Stimulated activated naive CD8-positive, alpha-beta T cell treated with anti-CD3 and anti-CD28 coated beads, Interleukin-15, Interleukin-2, amounts not matched to agents 100 ng/mL and 50 ng/mL, for 24 hours (primary cell): Measurements from ENCODE around the gene LOXL3.

Experiments
- H3K27ac Mint-ChIP-seq: one replicate; pipeline ENCODE4 v1.8.0; 2021; ENCODE audit warnings: mild to moderate bottlenecking, mixed read lengths
- H3K27me3 Mint-ChIP-seq: one replicate; pipeline ENCODE4 v1.8.0; 2021; ENCODE audit warnings: mixed read lengths
- H3K36me3 Mint-ChIP-seq: one replicate; pipeline ENCODE4 v1.8.0; 2021; ENCODE audit warnings: low read depth, mixed read lengths
- H3K4me1 Mint-ChIP-seq: one replicate; pipeline ENCODE4 v1.8.0; 2021; ENCODE audit warnings: low read depth, mixed read lengths
- H3K4me3 Mint-ChIP-seq: one replicate; pipeline ENCODE4 v1.8.0; 2021; ENCODE audit warnings: mild to moderate bottlenecking, mixed read lengths
- H3K9me3 Mint-ChIP-seq: one replicate; pipeline ENCODE4 v1.8.0; 2021; ENCODE audit warnings: mixed read lengths

The LOXL3 gene

DNA sequence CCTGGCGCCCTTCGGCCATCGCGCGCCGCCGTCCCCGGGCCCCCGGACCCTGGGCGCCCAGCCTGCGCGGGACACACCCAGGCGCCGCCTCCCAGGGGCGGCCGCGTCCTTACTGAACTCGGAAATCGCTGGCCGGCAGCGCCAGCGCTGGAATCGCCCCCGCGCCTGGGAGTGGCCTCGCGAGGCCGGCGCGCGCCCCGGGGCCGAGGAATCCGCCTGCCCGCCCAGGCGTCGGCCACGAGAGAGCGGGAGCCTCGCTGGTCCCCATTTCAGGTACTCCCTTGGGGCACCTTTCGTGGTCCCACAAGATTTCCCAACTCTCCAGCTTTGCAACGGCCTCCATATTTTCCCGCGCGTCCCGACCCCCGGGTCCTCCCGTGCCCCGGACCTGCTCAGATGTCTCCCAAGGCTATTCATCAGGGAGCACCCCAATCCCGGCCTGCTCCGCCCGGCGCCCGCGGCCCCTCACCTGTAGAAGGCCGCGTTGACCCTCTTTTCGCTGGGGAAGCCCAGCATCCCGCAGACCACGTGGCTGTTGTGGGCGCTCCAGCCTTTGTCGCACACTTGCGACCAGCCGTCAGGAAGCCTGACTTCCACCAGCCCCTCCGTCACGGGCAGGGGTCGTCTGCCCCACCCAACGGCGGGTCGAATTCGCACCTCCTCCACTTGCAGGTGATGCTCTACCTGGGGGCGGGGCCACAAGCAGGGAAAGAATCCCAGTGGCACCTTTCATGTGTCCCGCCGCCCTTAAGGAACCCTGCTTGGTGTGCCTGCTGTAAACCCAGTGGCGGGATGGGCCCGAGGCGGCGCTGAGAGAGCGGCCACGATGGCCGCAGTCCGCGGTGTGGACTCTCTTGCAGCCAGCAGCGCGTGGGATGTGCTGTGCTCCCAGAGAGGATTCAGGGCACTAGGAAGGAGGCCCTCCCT is 4.6 kb downstream of the LOXL3 start:
- Mint-ChIP-seq H3K27me3 (peaks cover 53% of the 10 kb centered on the region), H3K36me3 (no peaks in the 10 kb centered on the region), H3K27ac (peak overlapping the region; percentile 38), H3K9me3 (no peaks in the 10 kb centered on the region), H3K4me1 (peaks cover 14% of the 10 kb centered on the region), H3K4me3 (peak overlapping the region; percentile 67)

DNA sequence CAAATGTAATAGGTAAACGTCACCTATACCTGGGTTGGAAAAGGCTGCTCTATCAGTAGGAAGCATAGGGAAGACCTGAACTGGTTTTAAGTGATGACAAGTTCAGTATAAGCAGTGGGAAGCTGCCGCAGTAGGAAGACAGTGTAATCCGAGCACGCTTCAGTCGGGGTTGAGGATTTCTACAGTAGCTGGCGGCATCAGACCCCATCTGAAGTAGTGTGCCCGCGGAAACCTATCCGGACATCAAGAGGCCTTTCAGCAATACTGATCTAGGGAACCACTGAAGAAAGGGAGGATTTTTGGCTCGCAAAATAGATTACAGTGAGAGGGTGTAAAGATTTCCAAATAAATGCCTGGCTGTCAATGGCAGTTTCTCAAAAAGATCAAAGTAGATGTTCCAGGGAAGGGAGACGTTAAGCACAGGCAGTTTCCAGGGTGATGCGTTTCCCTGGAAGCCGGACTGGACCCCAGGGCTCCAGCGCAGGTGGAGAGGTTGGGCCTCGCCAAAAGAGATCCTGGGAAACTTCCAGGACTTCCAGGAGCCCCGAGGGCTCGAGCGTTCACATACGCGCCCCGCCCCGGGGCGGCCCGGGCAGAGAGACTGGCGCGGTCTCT is 5.3 kb downstream of the LOXL3 start:
- Mint-ChIP-seq H3K9me3 (no peaks in the 10 kb centered on the region), H3K27me3 (peaks cover 53% of the 10 kb centered on the region), H3K27ac (no peak overlapping the region), H3K4me3 (peak overlapping the region; percentile 79), H3K36me3 (no peaks in the 10 kb centered on the region), H3K4me1 (peaks cover 10% of the 10 kb centered on the region)

DNA sequence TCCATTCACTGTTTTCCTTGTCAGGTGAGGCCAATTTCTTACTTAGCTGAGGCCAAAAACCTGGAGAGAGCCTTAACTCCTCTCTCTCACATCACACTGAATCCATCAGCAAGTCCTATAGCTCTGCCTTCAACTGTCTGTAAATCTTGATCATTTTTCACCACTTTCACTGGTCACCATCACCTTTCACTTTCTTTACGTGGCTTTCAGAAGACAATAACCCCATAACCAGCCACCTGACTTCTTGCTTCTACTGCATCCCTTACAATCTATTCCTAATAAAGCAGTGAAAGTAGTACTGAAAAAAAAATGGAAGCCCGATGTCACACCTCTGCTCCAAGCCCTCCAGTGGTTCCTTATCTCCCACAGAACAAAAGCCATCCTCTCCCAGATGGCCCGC is 7.7 kb downstream of the LOXL3 start:
- peaks cover 10% of the 10 kb centered on the region for H3K4me1 Mint-ChIP-seq
- no peaks in the 10 kb centered on the region for H3K36me3 Mint-ChIP-seq
- H3K4me3 Mint-ChIP-seq, result no peak overlapping the region
- peaks cover 56% of the 10 kb centered on the region for H3K27me3 Mint-ChIP-seq
- H3K9me3 Mint-ChIP-seq, result no peaks in the 10 kb centered on the region
- H3K27ac Mint-ChIP-seq, result no peak overlapping the region

- no peaks in the 10 kb centered on the region for H3K36me3 Mint-ChIP-seq
- H3K4me1 Mint-ChIP-seq, result peaks cover 10% of the 10 kb centered on the region
- no peak overlapping the region for H3K27ac Mint-ChIP-seq
- no peak overlapping the region for H3K4me3 Mint-ChIP-seq
- no peaks in the 10 kb centered on the region for H3K9me3 Mint-ChIP-seq
- peaks cover 42% of the 10 kb centered on the region for H3K27me3 Mint-ChIP-seq
Observed at GRCh38 chr2:74544634-74545033, 9.1 kb downstream of the LOXL3 start.

GRCh38 chr2:74542978-74543377 is 10.8 kb downstream of the LOXL3 start:
- no peak overlapping the region for H3K4me3 Mint-ChIP-seq
- no peak overlapping the region for H3K27ac Mint-ChIP-seq
- no peaks in the 10 kb centered on the region for H3K9me3 Mint-ChIP-seq
- H3K27me3 Mint-ChIP-seq, result peaks cover 35% of the 10 kb centered on the region
- H3K36me3 Mint-ChIP-seq, result no peaks in the 10 kb centered on the region
- H3K4me1 Mint-ChIP-seq, result peaks cover 9% of the 10 kb centered on the region

DNA sequence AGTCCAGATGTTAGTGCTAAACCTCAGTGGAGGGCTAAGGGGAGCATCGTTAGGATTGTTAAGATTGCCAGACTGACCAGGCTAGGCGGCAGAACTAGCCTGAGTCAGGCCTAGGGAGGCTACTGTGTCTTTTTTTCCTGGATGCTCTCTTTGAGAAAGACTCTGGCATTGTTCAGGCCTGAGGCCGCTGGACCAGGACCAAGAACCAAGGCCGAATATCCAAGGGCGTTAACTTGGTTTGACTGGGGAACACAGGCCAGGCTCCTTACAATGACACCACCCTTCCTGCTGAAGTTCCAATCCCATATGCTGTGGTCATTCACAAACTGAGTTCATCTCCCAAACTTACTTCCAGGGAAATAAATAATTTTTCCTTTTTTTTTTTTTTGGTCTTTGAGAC is 13.5 kb downstream of the LOXL3 start:
- H3K4me3 Mint-ChIP-seq, result no peak overlapping the region
- H3K4me1 Mint-ChIP-seq, result peaks cover 8% of the 10 kb centered on the region
- no peak overlapping the region for H3K27ac Mint-ChIP-seq
- H3K27me3 Mint-ChIP-seq, result peaks cover 20% of the 10 kb centered on the region
- no peaks in the 10 kb centered on the region for H3K36me3 Mint-ChIP-seq
- no peaks in the 10 kb centered on the region for H3K9me3 Mint-ChIP-seq

DNA sequence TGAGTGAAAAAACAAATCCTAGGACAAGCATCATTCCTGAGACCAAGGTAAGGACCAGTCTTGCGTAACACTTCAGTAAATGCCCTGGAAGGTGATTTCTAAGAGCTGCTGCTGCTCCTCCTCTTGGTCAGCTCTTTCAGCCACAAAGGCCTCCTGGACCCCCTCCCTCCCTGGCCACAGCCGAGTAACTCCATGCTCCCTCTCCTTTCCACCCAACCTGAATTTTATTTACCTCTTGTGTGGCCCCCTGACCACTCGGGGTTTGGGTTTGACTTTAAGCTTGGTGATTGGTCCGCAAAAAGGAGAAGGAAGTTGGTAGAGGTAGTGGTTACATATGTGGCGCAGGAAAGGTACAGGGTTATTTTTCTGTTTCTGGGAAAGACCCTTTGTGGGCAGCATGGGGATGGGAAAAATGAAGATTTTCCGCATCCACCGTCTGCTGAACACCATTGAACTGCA is 14.8 kb downstream of the LOXL3 start:
- Mint-ChIP-seq H3K27ac (no peak overlapping the region), H3K36me3 (peaks cover 1% of the 10 kb centered on the region), H3K9me3 (no peaks in the 10 kb centered on the region), H3K4me1 (peaks cover 8% of the 10 kb centered on the region), H3K27me3 (peaks cover 20% of the 10 kb centered on the region), H3K4me3 (no peak overlapping the region)

DNA sequence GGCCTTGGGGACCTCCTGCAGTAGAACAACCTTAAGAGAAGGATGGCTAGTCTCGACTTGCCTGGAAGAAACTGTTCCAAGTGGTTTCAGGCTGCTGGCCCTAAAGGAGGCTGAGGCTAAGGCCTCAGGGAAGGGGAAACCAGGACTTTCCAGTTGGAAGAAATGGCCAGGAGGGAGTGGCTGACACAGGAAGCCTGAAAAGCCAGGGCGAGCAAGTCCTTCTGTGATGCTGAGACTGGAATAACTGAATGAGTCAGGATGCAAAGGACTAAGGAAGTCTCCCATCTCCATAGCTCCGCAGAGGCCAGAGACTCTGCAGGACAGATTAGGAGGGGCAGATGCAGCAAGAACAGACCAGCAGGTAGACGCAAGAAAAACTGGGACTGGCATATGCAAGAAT is 16.6 kb downstream of the LOXL3 start:
- Mint-ChIP-seq H3K9me3 (no peaks in the 10 kb centered on the region), H3K27me3 (peaks cover 9% of the 10 kb centered on the region), H3K36me3 (peaks cover 10% of the 10 kb centered on the region), H3K27ac (no peak overlapping the region), H3K4me3 (no peak overlapping the region), H3K4me1 (peaks cover 12% of the 10 kb centered on the region)

DNA sequence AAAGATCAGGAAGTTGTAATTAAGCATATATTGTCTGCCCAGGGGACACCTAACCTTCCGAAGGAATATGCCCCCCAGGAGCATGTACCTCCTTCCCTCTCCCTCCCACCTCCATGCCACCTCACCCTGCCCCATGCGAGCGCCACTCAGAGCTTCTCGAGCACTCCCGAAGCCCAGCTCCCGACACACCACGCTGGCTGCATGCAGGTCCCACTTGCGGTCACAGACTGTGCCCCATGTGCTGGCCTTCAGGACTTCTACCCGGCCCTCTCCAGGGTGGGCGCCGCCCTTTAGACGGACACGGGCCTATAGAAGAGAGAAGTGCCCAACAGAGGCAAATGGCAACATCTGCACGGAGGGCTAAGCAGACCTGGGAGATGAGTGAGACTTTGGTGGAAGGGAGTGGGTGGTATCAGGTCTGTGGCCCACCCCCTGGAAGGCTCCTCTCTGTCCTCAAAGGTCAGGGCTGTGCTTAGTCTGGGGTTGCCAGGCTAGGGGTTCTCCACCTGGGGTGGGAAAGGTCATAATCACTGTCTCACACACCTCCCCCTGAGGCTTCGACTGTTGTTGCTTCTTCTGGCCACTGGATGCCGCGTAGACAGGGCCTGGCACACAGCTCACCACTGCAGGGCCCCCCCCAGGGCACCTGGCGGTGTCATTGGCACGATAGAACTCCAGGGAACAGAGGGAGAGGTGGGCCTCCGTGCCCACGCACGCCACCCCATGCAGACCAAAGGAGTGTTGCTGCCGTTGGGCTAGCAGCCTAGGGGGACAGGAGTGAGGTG is 17.4 kb downstream of the LOXL3 start:
- Mint-ChIP-seq H3K27ac (no peak overlapping the region), H3K9me3 (no peaks in the 10 kb centered on the region), H3K27me3 (peaks cover 9% of the 10 kb centered on the region), H3K4me1 (peaks cover 20% of the 10 kb centered on the region), H3K36me3 (peaks cover 17% of the 10 kb centered on the region), H3K4me3 (no peak overlapping the region)

GRCh38 chr2:74535440-74535965 is 18.2 kb downstream of the LOXL3 start:
- Mint-ChIP-seq H3K4me3 (no peak overlapping the region), H3K27me3 (peaks cover 9% of the 10 kb centered on the region), H3K4me1 (peaks cover 28% of the 10 kb centered on the region), H3K9me3 (no peaks in the 10 kb centered on the region), H3K27ac (no peak overlapping the region), H3K36me3 (peaks cover 26% of the 10 kb centered on the region)

- peaks cover 27% of the 10 kb centered on the region for H3K36me3 Mint-ChIP-seq
Observed at GRCh38 chr2:74534411-74534810, 19.3 kb downstream of the LOXL3 start.

GRCh38 chr2:74533464-74533863 is 20.3 kb downstream of the LOXL3 start:
- H3K4me3 Mint-ChIP-seq, result no peak overlapping the region
- peaks cover 9% of the 10 kb centered on the region for H3K27me3 Mint-ChIP-seq
- no peak overlapping the region for H3K27ac Mint-ChIP-seq
- H3K36me3 Mint-ChIP-seq, result peaks cover 35% of the 10 kb centered on the region
- peaks cover 26% of the 10 kb centered on the region for H3K4me1 Mint-ChIP-seq
- no peaks in the 10 kb centered on the region for H3K9me3 Mint-ChIP-seq

More at GRCh38 chr2:74534411-74534810, 19.3 kb downstream of the LOXL3 start:
- H3K9me3 Mint-ChIP-seq, result no peaks in the 10 kb centered on the region
- no peak overlapping the region for H3K27ac Mint-ChIP-seq
- peaks cover 28% of the 10 kb centered on the region for H3K4me1 Mint-ChIP-seq
- H3K4me3 Mint-ChIP-seq, result no peak overlapping the region
- peaks cover 9% of the 10 kb centered on the region for H3K27me3 Mint-ChIP-seq

- peaks cover 38% of the 10 kb centered on the region for H3K4me1 Mint-ChIP-seq
- H3K36me3 Mint-ChIP-seq, result peaks cover 47% of the 10 kb centered on the region
- H3K9me3 Mint-ChIP-seq, result no peaks in the 10 kb centered on the region
- H3K27ac Mint-ChIP-seq, result peak overlapping the region; percentile 78
- H3K27me3 Mint-ChIP-seq, result no peaks in the 10 kb centered on the region
- peak overlapping the region; percentile 99 for H3K4me3 Mint-ChIP-seq
Observed at GRCh38 chr2:74532222-74532621, 21.5 kb downstream of the LOXL3 start.

- Mint-ChIP-seq H3K4me3 (peak overlapping the region; percentile 99), H3K4me1 (peaks cover 44% of the 10 kb centered on the region), H3K27ac (peak overlapping the region; percentile 78), H3K9me3 (no peaks in the 10 kb centered on the region), H3K27me3 (no peaks in the 10 kb centered on the region), H3K36me3 (peaks cover 53% of the 10 kb centered on the region)
Observed at GRCh38 chr2:74531666-74532065, 22.1 kb downstream of the LOXL3 start.
